ENCODE measurements around the gene SOX8.

SOX8 gene

GRCh38 chr16:1003391-1004347, 22.1 kb downstream of the SOX8 start:
- DNase-seq, result no peak

DNA sequence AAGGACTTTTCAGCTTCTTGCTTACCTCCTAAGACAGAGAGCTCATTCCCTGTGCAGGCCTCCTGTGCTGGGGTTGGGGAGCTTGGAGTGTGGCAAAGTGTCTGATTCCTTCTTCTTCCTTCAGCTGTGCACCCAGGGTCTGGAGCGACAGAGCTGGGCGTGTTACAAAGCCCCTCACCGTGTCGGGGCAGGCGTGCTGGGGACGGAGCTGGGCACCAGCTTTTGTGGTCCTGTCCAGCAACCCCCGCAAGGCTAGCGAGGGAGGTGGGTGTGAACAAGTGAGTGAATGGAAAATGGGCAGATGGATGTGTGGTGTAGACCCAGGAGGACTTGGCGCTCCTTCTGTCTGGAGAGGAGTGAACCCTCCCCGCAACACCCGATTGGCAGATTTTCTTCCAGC, 23.7 kb downstream of the SOX8 start:
- DNase-seq, result peak in 6 of 58 donors; percentile 17 to 30 (median 24)

GRCh38 chr16:1006781-1007180, 25.2 kb downstream of the SOX8 start:
- no peak for DNase-seq

DNA sequence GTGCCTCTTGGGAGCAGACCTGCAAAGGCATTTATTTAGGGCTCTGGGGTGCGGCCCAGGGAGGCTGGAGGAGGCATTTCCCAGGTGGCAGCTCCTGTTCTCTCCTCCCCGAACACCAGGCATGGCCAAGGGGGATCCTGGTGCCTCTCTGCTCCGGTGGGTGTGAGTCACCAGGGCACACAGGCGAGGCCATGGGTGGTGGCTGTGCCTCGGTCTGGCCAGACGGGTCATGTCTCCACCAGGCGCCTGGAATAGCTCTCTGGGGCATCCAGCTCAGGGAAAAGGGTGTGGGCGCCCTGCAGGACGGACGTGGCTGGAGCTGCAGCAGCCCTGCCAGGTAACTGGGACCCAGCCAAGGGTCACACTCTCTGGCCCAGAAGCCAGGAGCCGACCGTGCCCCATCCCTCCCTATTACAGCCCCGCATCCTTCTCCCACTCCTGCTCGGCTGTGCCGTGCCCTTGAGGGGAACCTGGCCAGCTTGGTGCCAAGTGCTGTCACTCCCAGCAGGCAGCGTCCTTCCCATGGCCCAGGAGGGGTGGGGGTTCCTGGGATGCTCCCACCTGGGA, 25.8 kb downstream of the SOX8 start:
- no peak for DNase-seq

- DNase-seq, result no peak
Observed at GRCh38 chr16:1008085-1008484, 26.5 kb downstream of the SOX8 start.

DNA sequence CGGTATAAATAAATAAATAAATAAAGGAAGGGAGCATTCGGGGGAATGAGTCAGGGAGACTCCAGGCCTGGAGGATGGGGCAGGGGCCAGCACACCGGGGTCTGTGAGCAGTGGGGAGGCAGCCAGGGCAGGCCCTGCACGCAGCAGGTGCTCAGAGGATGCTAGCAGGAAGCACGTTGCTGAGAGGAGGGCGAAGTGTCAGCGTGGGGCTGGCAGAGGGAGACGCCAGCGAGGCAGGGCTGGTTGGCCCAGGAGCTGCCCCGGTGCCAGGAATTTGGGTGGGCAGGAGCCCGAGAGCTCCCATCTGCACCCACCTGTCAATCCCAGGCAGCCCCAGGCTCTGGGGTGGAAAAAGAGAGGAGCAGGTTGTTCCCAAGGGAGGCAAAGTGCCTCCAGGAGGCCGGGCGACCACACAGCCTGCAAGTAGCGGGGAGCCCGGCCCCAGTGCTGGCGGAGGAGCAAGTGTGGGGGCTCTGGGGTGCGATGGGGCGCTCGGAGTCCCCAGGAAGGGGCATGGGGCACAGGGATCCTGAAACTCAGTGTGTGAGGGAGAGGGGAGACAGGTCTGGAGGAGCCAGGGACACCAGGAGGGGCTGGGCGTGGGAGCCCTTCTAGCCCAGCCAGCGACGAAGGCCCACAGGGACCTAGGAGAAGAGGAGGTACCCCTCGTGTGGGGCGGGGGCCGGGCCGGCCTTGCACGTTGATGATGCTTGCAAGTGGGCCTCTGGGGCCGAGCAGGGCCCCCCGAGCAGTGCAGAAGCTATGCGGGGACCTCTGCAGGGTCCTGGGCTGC, 28.0 kb downstream of the SOX8 start:
- DNase-seq, result no peak

DNA sequence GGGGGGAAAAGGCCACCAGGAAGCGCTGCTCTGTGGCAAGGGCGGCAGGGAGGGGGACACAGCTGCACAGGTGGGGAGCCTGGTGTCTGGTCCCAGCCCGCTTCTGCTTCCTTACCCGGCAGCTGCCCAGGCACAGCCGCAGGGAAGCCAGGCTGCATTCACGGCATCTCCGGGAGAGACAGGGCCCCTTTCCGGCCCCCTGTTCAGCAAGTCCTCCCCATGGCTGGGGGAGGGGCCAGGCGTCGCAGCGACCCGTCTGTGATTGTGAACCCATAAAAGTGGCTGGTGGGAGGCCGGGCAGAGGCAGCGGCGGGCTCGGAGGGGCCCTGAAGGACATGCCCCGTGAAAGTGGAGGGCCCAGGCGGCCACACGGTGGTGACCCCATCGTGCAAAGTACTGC, 28.7 kb downstream of the SOX8 start:
- no peak for DNase-seq

- DNase-seq, result no peak
Observed at GRCh38 chr16:1010815-1011214, 29.2 kb downstream of the SOX8 start.

GRCh38 chr16:1011316-1012082, 29.9 kb downstream of the SOX8 start:
- no peak for DNase-seq

DNA sequence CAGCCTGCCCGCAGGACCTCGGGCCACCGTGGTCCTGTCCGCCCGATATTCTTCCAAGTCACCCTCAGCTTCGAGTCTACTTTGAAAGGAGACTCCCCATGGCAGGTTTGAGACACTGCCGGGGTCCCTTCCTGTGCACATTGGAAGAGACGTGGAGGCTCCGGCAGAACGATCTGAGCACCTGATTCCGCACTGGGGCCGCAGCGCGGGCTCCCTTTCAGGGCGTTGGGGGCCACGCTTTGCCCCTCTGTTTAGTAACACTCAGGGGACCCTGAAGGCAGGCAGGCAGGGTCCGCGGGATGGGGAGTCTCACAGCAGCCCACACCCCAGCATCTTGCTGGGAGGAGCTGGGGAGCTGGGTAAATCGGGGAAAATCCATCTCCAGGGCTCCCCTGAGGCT, 30.6 kb downstream of the SOX8 start:
- DNase-seq, result no peak

GRCh38 chr16:1012722-1013592, 31.4 kb downstream of the SOX8 start:
- no peak for DNase-seq

GRCh38 chr16:1013593-1013900, 32.0 kb downstream of the SOX8 start:
- no peak for DNase-seq

DNA sequence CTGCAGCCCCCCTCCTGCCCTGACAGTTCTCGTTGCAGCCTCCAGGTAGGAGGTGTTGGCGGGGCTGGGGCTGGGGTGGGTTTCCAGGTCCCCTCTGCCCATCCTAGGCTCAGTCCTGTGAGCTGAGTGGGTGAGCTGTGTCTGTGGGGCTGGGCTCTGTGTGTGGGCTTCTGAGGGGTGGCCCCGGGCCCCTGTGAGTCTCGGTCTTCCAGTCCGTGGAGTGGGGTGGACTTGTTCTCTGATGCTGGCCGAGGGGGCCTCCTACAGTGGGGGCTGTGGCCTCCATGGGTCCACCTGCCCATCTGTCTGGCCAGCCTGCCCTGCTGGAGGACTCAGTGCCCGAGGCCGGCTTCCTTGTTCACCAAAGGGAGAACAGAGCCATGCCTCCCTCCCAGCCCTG, 32.7 kb downstream of the SOX8 start:
- DNase-seq, result no peak

DNA sequence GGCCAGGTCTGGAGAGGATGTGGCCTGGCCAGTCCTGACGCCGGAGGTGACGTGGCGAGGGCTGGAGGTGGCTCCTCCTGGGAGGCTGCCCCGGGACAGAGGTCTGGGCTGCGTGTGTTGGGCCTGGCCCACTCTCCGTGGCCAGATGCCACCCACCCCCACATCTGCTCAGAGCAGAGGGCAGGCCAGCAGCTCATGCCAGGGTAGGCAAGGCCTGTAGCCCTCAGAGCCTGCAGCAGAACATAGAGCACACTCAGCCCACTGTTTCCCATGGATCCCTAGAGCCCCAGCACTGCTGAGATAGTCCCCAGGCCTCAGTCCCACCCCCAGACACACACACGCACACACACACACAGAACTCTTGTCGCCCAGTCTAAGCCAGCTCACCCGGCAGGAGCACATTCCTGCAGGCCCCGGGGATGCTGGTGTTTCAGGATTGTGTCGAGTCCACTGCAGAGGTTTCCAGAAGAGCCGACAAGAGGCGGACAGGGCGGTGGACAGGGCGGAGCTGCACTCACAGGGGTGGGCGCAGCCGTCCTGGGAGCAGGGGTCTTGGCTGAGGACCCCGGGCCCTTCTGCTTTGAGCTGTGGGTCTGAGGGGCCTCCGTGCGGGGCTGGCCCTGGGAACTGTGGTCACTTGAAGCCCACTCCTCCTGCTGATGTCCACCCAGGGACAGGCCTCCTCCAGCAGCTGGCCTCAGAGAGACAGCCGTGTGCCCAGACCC, 33.4 kb downstream of the SOX8 start:
- peak in 1 of 58 donors; percentile 28 for DNase-seq

DNA sequence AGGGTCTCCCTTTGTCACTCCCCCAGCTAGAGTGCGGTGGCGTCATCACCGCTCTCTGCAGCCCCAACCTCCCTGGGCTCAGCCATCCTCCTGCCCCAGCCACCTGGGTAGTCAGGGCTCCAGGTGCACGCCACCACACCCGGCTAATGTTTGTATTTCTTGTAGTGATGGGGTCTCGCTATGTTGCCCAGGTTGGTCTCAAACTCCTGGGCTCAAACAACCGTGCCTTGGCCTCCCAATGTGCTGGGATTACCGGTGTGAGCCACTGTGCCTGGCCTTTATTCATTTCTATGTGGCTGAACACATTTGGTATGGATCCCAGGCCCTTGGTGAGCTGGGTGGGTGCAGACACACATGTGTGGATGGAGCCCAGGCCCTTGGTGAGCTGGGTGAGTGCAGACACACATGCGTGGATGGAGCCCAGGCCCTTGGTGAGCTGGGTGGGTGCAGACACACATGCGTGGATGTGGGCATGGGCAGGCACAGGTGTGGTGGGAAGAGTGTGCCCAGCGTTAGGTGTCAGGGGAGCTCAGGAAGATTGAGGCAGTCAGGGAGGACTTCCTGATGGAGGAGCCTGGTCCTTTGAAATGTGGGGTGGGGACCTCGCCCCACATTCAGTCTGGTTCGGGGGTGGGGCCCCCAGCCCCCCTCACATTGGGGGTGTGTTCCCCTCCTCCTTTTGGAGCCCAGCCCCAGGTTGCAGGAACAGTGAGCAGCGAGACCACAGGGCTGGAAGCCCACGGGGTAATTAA, 37.1 kb downstream of the SOX8 start:
- DNase-seq, result no peak

DNA sequence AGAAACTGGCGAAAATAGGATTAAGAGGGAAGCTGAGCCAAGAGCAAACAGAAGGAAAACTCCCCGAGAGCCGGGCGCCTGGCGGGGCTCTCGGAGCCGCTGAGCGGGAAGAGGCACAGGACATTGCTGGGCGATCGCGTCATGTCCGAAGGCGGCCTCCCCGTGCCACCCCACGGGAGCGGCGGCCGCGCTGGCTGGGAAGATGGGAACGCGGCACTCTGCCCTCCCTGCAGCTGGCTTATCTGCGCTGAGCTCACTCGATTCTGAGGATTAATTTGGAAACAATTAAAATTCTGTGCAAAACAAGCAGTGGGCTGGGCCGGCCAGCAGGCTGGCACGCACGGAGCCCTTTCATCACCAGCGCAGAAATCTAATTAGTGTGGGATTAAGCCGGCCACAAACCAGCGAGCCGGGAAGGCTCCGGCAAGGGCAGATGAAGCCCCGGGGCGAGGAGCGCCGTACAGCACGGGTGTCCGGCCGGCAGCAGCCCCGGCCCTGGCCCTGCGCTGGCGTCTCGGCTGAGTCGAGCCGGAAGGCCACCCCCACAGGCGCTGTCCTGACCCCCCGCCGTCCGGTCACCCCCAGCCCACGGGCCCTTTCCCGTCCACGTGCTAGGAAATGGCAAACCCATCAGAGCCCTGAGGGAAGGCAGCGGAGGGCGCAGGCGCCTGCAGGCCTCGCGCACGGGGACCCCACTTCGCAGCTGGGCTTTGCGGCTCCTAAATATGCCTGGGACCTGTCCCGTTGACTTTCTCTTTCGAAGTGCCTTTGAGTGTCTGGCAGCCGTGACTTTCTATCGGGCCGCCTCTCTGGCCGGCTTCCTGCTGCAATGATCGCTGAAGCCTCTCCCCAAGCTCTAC, 37.9 kb downstream of the SOX8 start:
- peak in 52 of 58 donors; percentile 20 to 80 (median 60) for DNase-seq

GRCh38 chr16:1020091-1020399, 38.5 kb downstream of the SOX8 start:
- DNase-seq, result no peak

DNA sequence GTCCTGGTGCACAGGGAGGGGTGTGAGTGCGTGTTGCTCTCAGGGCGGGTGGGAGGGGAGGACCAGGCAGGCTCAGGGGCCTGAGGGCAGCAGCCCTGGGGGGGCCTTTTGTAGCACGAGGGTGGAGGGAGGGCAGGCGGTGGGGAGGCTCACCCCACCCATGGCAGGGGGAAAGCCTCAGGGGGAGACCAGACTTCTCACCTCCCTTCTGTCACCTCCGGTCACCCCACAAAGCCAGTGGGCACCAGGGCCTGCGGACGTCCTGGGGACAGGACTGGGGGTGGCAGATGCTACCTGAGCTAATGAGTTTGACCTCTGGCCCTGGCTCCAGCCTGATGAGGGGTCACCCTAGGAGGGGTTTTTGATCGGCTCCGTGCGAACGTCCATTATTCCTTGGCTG, 39.0 kb downstream of the SOX8 start:
- no peak for DNase-seq
